Astrocyte (in vitro differentiated cells and primary cell): Measurements from ENCODE around the gene LIMK1. TPM values are rescaled to one million over a fixed set of nuclear protein-coding genes. Genes with fewer than 3 reads are reported as not detected.

Source experiments
- DNase-seq: peaks from one replicate; pipeline ENCODE4 v3.0.0-alpha.2; 2010; ENCODE audit warnings: low read depth
- FAIRE-seq: peaks from 2 replicates; lab custom pipeline; 2011; peaks lifted over from hg19 to GRCh38; lab: Jason Lieb, UNC
- H2AFZ ChIP-seq: 2 replicates; pipeline ENCODE4 v1.6.0; 2012; ENCODE audit warnings: low read depth, low read length, inconsistent platforms
- H3K27ac ChIP-seq: 2 replicates; pipeline ENCODE4 v1.5.1; 2011; ENCODE audit warnings: low read depth, low read length, inconsistent platforms
- H3K27me3 ChIP-seq: 2 replicates; pipeline ENCODE4 v1.6.0; 2011; ENCODE audit warnings: low read length, inconsistent platforms; ENCODE audit not compliant: insufficient read depth
- H3K36me3 ChIP-seq: 2 replicates; pipeline ENCODE4 v1.5.1; 2011; ENCODE audit warnings: low read length, inconsistent platforms; ENCODE audit not compliant: insufficient read depth
- H3K4me1 ChIP-seq: 2 replicates; pipeline ENCODE4 v1.5.1; 2011; ENCODE audit warnings: low read length, inconsistent platforms; ENCODE audit not compliant: insufficient read depth
- H3K4me2 ChIP-seq: 2 replicates; pipeline ENCODE4 v1.6.0; 2012; ENCODE audit warnings: low read length, inconsistent platforms
- H3K4me3 ChIP-seq: 2 replicates; pipeline ENCODE4 v1.5.1; 2011; ENCODE audit warnings: low read depth, mild to moderate bottlenecking, low read length, inconsistent platforms; ENCODE audit not compliant: insufficient read depth
- H3K79me2 ChIP-seq: 2 replicates; pipeline ENCODE4 v1.6.0; 2012; ENCODE audit warnings: mild to moderate bottlenecking, low read length, inconsistent platforms; ENCODE audit not compliant: insufficient read depth
- H3K9ac ChIP-seq: 2 replicates; pipeline ENCODE4 v1.6.0; 2012; ENCODE audit warnings: mild to moderate bottlenecking, low read length, inconsistent platforms
- H3K9me3 ChIP-seq: 2 replicates; pipeline ENCODE4 v1.5.1; 2012; ENCODE audit warnings: low read depth, mild to moderate bottlenecking, low read length, inconsistent platforms; ENCODE audit not compliant: insufficient read depth
- H4K20me1 ChIP-seq: 2 replicates; pipeline ENCODE4 v1.6.0; 2012; ENCODE audit warnings: low read length, inconsistent platforms; ENCODE audit not compliant: insufficient read depth
- H3K27ac Mint-ChIP-seq: one replicate; pipeline ENCODE4 v1.8.0; 2021; ENCODE audit warnings: mild to moderate bottlenecking, mixed read lengths; ENCODE audit not compliant: unreplicated experiment
- H3K27me3 Mint-ChIP-seq: one replicate; pipeline ENCODE4 v1.8.0; 2021; ENCODE audit warnings: low read depth, mixed read lengths; ENCODE audit not compliant: unreplicated experiment
- H3K36me3 Mint-ChIP-seq: one replicate; pipeline ENCODE4 v1.8.0; 2021; ENCODE audit warnings: low read depth, mixed read lengths; ENCODE audit not compliant: unreplicated experiment
- H3K4me1 Mint-ChIP-seq: one replicate; pipeline ENCODE4 v1.8.0; 2021; ENCODE audit warnings: low read depth, mixed read lengths; ENCODE audit not compliant: unreplicated experiment
- H3K4me3 Mint-ChIP-seq: one replicate; pipeline ENCODE4 v1.8.0; 2021; ENCODE audit warnings: mild to moderate bottlenecking, moderate library complexity, mixed read lengths; ENCODE audit not compliant: unreplicated experiment
- H3K9me3 Mint-ChIP-seq: one replicate; pipeline ENCODE4 v1.8.0; 2021; ENCODE audit warnings: mild to moderate bottlenecking, mixed read lengths; ENCODE audit not compliant: unreplicated experiment
- CTCF ChIP-seq: IDR thresholded peaks from 2 replicates; pipeline ENCODE4 v1.5.1; 2011; ENCODE audit warnings: low read depth, mild to moderate bottlenecking, inconsistent platforms, low read length, moderate library complexity; ENCODE audit not compliant: insufficient read depth
- EZH2 ChIP-seq: IDR thresholded peaks from 2 replicates; pipeline ENCODE4 v1.6.1; 2012; ENCODE audit warnings: mild to moderate bottlenecking, low read length, inconsistent platforms; ENCODE audit not compliant: insufficient read depth
- total RNA-seq: library from RNA; stranded (reverse); gene quantifications from 2 replicates; pipeline ENCODE4 v1.2.1, GENCODE V29; 2021

Gene LIMK1
- total RNA-seq, 1 donor from 2014 or later = 67.8 TPM

GRCh38 chr7:74074770-74075169, 8.8 kb upstream of the LIMK1 start:
- Mint-ChIP-seq H3K36me3 (no peaks in the 10 kb centered on the region), H3K9me3 (no peaks in the 10 kb centered on the region), H3K4me1 (peaks cover 2% of the 10 kb centered on the region), H3K27ac (no peak overlapping the region), H3K4me3 (no peak overlapping the region), H3K27me3 (no peaks in the 10 kb centered on the region)
- TF ChIP-seq CTCF (no peak), EZH2 (no peak)
- Histone ChIP-seq H3K36me3 (no peaks in the 10 kb centered on the region), H3K9me3 (no peaks in the 10 kb centered on the region), H3K27ac (no peak overlapping the region), H3K79me2 (no peaks in the 10 kb centered on the region), H3K27me3 (no peaks in the 10 kb centered on the region), H3K9ac (no peak overlapping the region), H3K4me2 (no peak overlapping the region), H2AFZ (no peak overlapping the region), H4K20me1 (no peaks in the 10 kb centered on the region), H3K4me1 (peaks cover 7% of the 10 kb centered on the region), H3K4me3 (no peak overlapping the region)
- DNase-seq (no peak), FAIRE-seq (no peak)

GRCh38 chr7:74078461-74078860, 5.1 kb upstream of the LIMK1 start:
- H3K79me2 ChIP-seq = peaks cover 6% of the 10 kb centered on the region
- no peak overlapping the region for H2AFZ ChIP-seq
- FAIRE-seq (no peak), DNase-seq (no peak)
- Mint-ChIP-seq H3K27ac (no peak overlapping the region), H3K27me3 (no peaks in the 10 kb centered on the region), H3K4me1 (peaks cover 2% of the 10 kb centered on the region), H3K36me3 (no peaks in the 10 kb centered on the region), H3K4me3 (no peak overlapping the region), H3K9me3 (no peaks in the 10 kb centered on the region)
- no peaks in the 10 kb centered on the region for H3K27me3 ChIP-seq
- peak overlapping the region; percentile 9 for H3K9ac ChIP-seq
- no peak for TF ChIP-seq EZH2
- no peak for TF ChIP-seq CTCF
- peak overlapping the region; percentile 50 for H3K27ac ChIP-seq
- H3K4me1 ChIP-seq = peaks cover 15% of the 10 kb centered on the region
- no peaks in the 10 kb centered on the region for H4K20me1 ChIP-seq
- no peaks in the 10 kb centered on the region for H3K9me3 ChIP-seq
- no peak overlapping the region for H3K4me3 ChIP-seq
- no peaks in the 10 kb centered on the region for H3K36me3 ChIP-seq
- no peak overlapping the region for H3K4me2 ChIP-seq

GRCh38 chr7:74082770-74083116, 861 bp upstream of the LIMK1 start:
- no peaks in the 10 kb centered on the region for H3K9me3 ChIP-seq
- peak overlapping the region; percentile 78 for H3K9ac ChIP-seq
- peaks cover 4% of the 10 kb centered on the region for H3K36me3 ChIP-seq
- H3K36me3 Mint-ChIP-seq = peaks cover 7% of the 10 kb centered on the region
- peak overlapping the region; percentile 49 for H2AFZ ChIP-seq
- H3K4me1 Mint-ChIP-seq = peaks cover 4% of the 10 kb centered on the region
- H3K4me2 ChIP-seq = peak overlapping the region; percentile 84
- H3K4me3 ChIP-seq = peak overlapping the region; percentile 48
- DNase-seq = no peak
- H4K20me1 ChIP-seq = peaks cover 11% of the 10 kb centered on the region
- peak overlapping the region; percentile 72 for H3K27ac ChIP-seq
- no peaks in the 10 kb centered on the region for H3K9me3 Mint-ChIP-seq
- H3K4me3 Mint-ChIP-seq = peak overlapping the region; percentile 79
- peaks cover 30% of the 10 kb centered on the region for H3K4me1 ChIP-seq
- H3K79me2 ChIP-seq = peaks cover 34% of the 10 kb centered on the region
- H3K27ac Mint-ChIP-seq = no peak overlapping the region
- no peak for FAIRE-seq
- H3K27me3 Mint-ChIP-seq = no peaks in the 10 kb centered on the region
- no peaks in the 10 kb centered on the region for H3K27me3 ChIP-seq
- no peak for TF ChIP-seq CTCF
- TF ChIP-seq EZH2 = no peak
